ENCODE results near the gene HSPB1. TPM values are rescaled to one million over a fixed set of nuclear protein-coding genes. Genes with fewer than 3 reads are reported as not detected.
A peak's percentile ranks its signal among the peaks of the same experiment; 100 is the strongest.
"Not testable (repeated sequence)": the region's sequence is repeated elsewhere in the genome, so short reads cannot be mapped to it uniquely, and the experiment has no call there.

Gene HSPB1
- total RNA-seq, 2 donors from 2014 or later, result 39.7 to 42.0 TPM

DNA sequence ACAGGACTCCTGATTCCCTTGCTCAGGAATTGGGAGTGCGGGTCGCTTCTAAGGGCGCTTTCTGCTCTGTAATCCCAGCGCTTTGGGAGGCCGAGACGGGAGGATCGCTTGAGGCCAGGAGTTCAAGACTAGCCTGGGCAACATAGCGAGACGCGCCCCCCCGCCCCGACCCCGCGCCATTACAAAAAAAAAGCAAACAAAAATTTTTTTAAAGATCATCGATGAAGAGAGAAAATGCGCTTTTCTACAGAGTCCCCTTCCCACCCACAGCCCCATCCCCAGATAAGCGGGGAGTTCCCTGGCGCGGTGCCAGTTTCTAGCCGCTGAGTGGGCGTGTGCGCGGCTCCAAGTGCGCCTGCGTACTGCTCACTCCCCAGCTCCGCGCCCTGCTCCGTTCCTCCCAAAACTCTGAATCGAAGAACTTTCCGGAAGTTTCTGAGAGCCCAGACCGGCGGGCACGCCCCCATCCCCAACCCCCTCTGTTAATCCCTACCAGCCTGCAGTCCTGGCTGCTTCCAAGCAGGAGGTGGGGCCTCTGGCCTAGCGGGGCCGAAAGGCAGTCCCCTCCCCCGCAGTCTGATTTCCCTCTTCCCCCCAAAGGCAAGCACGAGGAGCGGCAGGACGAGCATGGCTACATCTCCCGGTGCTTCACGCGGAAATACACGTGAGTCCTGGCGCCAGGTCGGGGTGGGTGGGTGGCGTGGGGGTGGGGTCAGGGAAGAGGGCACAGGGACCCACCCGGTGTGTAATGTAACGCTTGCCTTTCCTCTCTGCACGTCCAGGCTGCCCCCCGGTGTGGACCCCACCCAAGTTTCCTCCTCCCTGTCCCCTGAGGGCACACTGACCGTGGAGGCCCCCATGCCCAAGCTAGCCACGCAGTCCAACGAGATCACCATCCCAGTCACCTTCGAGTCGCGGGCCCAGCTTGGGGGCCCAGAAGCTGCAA is 1.0 kb downstream of the HSPB1 start:
- Mint-ChIP-seq H3K4me3 (peak overlapping the region; percentile 90 to 97), H3K4me1 (ENCODE audit: low read depth) (peaks cover 23% of the 10 kb centered on the region), H3K27me3 (ENCODE audit: low read depth) (peaks cover 6% of the 10 kb centered on the region), H3K27ac (peak overlapping the region; percentile 87), H3K36me3 (ENCODE audit: insufficient read depth in 2 of 2) (peaks cover 0 to 2% of the 10 kb centered on the region in 2 donors), H3K9me3 (no peaks in the 10 kb centered on the region)
- ATAC-seq (replicated peaks in 1 of 2) (peak; percentile 64), DNase-seq (peak; percentile 76)

DNA sequence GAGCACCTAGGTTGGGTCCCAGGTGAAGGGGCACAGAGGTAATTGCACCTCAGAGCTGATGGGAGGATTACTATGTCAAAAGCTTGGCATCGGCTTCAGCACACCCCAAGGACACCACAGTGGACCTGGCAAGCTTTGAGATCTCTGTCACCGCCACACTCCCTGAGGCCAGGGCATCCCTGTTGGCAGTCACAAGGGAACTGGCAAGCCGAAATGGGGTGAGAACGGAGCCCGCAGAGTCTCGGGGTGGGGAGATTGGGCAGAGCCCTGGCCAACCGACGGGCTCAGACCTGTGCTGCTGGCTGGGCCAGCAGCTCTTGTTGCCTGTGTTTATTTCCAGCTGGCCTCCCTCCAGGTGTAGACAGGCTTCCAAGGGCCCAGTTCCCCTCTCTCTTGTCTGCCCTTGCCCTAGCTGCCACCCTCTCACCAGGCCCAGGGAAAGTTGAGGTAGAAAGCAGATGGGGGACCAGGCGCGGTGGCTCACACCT is 2.5 kb downstream of the HSPB1 start:
- Mint-ChIP-seq H3K4me3 (peak overlapping the region in 1 of 2 donors; percentile 97), H3K27ac (no peak overlapping the region), H3K9me3 (no peaks in the 10 kb centered on the region), H3K36me3 (ENCODE audit: insufficient read depth in 2 of 2) (peaks cover 0 to 2% of the 10 kb centered on the region in 2 donors), H3K4me1 (ENCODE audit: low read depth) (peaks cover 23% of the 10 kb centered on the region), H3K27me3 (ENCODE audit: low read depth) (peaks cover 6% of the 10 kb centered on the region)
- ATAC-seq (replicated peaks in 1 of 2) (no peak), DNase-seq (no peak)

DNA sequence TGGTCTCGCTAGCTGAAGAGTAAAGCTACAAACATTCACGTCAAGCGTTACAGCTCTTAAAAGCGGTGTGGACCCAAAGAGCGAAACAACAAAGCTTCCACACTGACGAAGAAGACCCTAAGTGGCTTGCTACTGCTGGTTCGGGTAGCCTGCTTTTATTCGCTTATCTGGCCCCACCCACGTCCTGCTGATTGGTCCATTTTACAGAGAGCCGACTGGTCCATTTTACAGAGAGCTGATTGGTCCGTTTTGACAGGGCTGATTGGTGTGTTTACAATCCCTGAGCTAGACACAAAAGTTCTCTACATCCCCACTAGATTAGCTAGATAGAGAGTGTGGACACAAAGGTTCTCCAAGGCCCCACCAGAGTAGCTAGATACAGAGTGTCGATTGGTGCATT is 6.4 kb downstream of the HSPB1 start:
- peaks cover 14% of the 10 kb centered on the region for H3K4me1 Mint-ChIP-seq (ENCODE audit: low read depth)
- not testable (repeated sequence) for ATAC-seq (replicated peaks in 1 of 2); H3K27me3 Mint-ChIP-seq (ENCODE audit: low read depth); H3K4me3 Mint-ChIP-seq; H3K27ac Mint-ChIP-seq; DNase-seq; H3K9me3 Mint-ChIP-seq; H3K36me3 Mint-ChIP-seq (ENCODE audit: insufficient read depth in 2 of 2)

DNA sequence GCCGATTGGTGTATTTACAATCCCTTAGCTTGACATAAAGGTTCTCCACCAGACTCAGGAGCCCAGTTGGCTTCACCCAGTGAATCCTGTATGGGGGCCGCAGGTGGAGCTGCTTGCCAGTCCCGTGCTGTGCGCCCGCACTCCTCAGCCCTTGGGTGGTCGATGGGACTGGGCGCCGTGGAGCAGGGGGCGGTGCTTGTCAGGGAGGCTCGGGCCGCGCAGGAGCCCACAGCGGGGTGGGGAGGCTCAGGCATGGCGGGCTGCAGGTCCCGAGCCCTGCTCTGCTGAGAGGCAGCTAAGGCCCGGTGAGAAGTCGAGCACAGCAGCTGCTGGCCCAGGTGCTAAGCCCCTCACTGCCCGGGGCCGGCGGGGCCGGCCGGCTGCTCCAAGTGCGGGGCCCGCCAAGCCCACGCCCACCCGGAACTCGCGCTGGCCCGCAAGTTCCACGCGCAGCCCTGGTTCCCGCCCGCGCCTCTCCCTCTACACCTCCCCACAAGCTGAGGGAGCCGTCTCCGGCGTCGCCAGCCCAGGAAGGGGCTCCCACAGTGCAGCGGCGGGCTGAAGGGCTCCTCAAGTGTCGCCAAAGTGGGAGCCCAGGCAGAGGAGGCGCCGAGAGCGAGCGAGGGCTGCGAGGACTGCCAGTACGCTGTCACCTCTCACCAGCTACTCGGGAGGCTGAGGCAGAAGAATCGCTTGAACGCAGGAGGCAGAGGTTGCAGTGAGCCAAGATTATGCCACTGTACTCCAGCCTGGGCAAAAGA is 7.0 kb downstream of the HSPB1 start:
- not testable (repeated sequence) for DNase-seq; H3K4me3 Mint-ChIP-seq; ATAC-seq (replicated peaks in 1 of 2); H3K27ac Mint-ChIP-seq; H3K27me3 Mint-ChIP-seq (ENCODE audit: low read depth); H3K9me3 Mint-ChIP-seq; H3K36me3 Mint-ChIP-seq (ENCODE audit: insufficient read depth in 2 of 2)
- H3K4me1 Mint-ChIP-seq (ENCODE audit: low read depth), result peaks cover 14% of the 10 kb centered on the region

DNA sequence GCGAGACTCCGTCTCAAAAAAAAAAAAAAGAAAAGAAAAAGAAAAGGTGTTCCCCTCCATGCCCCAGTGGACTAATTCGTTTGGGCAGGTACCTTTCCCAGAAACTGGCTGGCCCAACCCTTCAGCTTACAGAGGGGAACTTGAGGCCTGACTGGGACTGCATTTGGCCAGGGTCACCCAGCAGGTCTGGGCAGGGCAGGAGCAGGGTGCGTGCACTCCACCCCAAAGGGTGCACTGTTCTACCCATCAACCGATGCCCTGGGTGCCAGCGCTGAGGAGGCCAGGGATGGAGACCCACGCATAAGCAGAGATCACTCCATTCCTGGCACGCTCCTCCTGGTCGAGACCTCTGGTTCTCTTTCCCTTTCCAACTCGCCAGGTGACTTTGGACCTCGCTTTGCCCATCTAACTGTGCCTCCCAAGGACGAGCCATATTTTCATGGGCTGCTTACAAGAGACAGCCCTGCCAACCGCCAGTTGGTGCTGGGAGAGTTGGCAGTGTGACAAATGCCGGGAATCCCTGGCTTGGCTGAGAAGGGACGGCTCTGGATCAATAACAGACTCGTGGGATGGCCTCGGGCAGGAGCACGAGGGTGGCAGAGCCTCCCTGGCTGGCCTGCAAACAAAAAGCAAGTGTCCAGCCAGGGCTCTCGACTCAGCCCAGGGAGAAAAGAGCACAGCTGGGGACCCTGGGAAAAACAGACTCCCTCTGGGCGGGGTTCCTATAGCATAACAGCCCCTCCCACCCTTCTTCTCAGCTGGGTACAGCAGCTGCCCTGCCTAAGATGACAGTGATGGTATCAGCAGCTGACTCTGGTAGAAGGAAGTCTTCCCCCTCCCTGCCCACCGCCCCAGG is 7.9 kb downstream of the HSPB1 start:
- ATAC-seq (replicated peaks in 1 of 2), result no peak
- Mint-ChIP-seq H3K9me3 (no peaks in the 10 kb centered on the region), H3K4me3 (no peak overlapping the region), H3K36me3 (ENCODE audit: insufficient read depth in 2 of 2) (no peaks in the 10 kb centered on the region), H3K27ac (no peak overlapping the region), H3K4me1 (ENCODE audit: low read depth) (peaks cover 10% of the 10 kb centered on the region), H3K27me3 (ENCODE audit: low read depth) (no peaks in the 10 kb centered on the region)
- DNase-seq, result no peak

DNA sequence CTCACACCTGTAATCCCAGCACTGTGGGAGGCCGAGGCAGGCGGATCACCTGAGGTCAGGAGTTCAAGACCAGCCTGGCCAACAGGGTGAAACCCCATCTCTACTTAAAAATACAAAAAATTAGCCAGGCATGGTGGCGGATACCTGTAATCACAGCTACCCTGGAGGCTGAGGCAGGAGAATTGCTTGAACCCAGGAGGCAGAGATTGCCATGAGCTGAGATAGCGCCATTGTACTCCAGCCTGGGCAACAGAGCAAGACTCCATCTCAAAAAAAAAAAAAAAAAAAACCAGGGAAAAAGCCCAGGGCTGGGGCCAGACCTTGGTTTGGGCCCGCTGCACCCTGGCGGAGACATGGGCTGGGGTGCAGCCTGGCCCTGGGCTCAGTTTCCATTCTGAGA is 9.4 kb downstream of the HSPB1 start:
- H3K27ac Mint-ChIP-seq, result not testable (repeated sequence)

DNA sequence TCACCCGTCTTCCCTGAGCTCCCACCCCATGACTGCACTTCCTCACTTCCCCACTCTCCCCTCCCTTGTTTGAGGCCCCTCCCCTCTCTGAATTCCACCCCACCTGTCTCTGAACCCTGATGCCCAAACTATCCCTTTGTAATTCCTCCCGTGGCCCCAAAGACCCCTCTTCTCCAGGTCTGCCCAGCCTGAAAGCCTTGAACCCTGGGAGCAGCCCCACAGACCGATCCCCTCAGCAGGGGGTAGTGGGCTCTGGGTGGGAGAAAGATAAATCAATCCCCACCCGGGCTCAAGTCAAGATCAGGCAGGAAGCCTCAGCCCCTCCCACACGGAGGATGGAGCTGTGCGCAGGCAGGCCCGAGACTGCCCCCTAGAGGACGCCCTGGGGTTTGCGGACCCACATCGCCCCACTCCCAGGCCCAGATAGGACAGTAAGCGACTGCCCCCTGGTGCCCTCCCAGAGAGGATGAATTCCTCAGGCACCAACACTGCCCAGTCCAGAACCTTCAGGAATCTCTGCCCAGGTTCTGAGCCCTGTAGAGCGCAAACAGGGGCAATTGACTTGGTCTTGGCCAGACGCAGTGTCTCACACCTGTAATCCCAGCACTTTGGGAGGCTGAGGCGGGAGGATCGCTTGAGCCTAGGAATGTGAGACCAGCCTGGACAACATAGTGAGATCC is 11.7 kb downstream of the HSPB1 start:
- peaks cover 29% of the 10 kb centered on the region for H3K4me1 Mint-ChIP-seq (ENCODE audit: low read depth)
- peak; percentile 55 to 56 for ATAC-seq (replicated peaks in 1 of 2)

More for the DNA sequence above, 9.4 kb downstream of the HSPB1 start:
- not testable (repeated sequence) for H3K4me3 Mint-ChIP-seq; ATAC-seq (replicated peaks in 1 of 2); DNase-seq; H3K9me3 Mint-ChIP-seq; H3K27me3 Mint-ChIP-seq (ENCODE audit: low read depth); H3K36me3 Mint-ChIP-seq (ENCODE audit: insufficient read depth in 2 of 2)
- H3K4me1 Mint-ChIP-seq (ENCODE audit: low read depth), result peaks cover 11% of the 10 kb centered on the region

DNA sequence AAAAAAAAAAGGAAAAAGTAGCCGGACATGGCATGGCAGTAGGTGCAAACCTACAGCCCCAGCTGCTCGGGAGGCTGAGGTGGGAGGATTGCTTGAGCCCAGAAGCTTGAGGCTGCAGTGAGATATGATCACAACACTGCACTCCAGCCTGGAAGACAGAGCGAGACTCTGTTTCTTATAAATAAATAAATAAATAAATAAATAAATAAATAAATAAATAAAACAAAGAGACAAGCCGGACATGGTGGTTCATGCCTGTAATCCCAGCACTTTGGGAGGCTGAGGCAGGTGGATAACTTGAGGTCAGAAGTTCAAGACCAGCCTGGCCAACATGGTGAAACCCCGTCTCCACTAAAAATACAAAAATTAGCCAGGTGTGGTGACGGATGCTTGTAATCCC is 12.3 kb downstream of the HSPB1 start:
- H3K4me1 Mint-ChIP-seq (ENCODE audit: low read depth), result peaks cover 34% of the 10 kb centered on the region
- not testable (repeated sequence) for H3K4me3 Mint-ChIP-seq; H3K27me3 Mint-ChIP-seq (ENCODE audit: low read depth); ATAC-seq (replicated peaks in 1 of 2); H3K9me3 Mint-ChIP-seq; H3K36me3 Mint-ChIP-seq (ENCODE audit: insufficient read depth in 2 of 2); H3K27ac Mint-ChIP-seq; DNase-seq

More for the DNA sequence above, 11.7 kb downstream of the HSPB1 start:
- peak; percentile 96 to 98 for DNase-seq
- peaks cover 0 to 2% of the 10 kb centered on the region in 2 donors for H3K36me3 Mint-ChIP-seq (ENCODE audit: insufficient read depth in 2 of 2)
- H3K4me3 Mint-ChIP-seq, result peak overlapping the region; percentile 71 to 72
- no peaks in the 10 kb centered on the region for H3K9me3 Mint-ChIP-seq
- no peaks in the 10 kb centered on the region for H3K27me3 Mint-ChIP-seq (ENCODE audit: low read depth)
- H3K27ac Mint-ChIP-seq, result peak overlapping the region; percentile 76

DNA sequence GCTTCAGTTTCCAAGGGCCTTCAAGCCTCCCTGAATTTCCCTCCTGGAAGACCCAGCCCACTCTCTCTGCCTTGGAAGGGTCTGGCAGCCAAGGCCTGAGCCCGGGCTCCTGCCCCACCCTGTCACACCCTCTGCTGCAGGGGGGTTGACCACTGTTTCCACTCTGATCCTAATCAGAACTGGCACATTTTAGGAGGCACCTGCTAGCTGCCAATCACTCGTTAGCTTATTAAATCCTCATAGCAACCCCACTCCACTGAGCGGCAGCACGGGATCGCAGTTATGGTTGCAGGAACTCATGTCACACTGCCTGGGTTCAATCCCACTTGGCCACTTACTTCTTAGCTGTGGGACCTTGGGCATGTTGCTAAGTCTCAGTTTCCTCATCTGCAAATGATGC is 12.9 kb downstream of the HSPB1 start:
- ATAC-seq (replicated peaks in 1 of 2) (no peak), DNase-seq (no peak)
- Mint-ChIP-seq H3K9me3 (no peaks in the 10 kb centered on the region), H3K27ac (peak overlapping the region; percentile 59), H3K4me1 (ENCODE audit: low read depth) (peaks cover 38% of the 10 kb centered on the region), H3K4me3 (no peak overlapping the region), H3K36me3 (ENCODE audit: insufficient read depth in 2 of 2) (peaks cover 2% of the 10 kb centered on the region in 2 donors), H3K27me3 (ENCODE audit: low read depth) (no peaks in the 10 kb centered on the region)

DNA sequence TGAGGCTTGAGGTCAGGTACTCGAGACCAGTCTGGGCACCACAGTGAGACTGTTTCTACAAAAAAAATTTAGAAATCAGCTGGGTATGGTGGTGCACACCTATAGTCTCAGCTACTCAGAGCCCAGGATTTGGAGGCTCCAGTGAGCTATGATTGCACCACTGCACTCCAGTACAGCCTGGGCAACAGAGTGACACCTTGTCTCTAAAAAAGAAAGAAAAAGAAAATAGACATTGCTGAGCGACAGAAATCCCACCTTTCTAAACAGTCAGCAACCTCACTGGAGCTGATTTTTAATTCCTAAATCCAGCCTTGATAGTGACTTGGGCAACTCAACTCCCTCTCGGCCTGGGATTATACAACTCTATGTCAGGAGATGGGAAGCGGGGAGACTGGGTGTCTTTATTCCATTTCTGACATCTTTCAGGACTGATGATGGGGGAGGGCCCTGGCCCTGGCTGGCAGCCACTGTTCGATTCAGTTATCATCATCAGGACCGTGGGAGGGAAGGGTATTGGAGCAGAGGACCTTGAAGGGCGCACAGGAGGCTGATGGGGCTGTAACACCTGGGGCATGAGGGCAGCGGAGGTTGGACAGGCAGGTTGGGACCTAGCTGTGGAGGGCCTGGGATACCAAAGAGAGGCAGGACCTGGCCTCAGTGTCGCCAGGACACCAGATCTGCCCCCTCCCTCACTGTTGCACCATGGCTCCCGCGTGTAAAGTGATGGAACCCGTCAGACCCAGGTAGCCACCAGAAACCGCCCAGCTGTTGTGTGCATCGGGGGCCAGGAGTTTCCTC is 14.7 kb downstream of the HSPB1 start:
- peak overlapping the region; percentile 82 to 83 for H3K4me3 Mint-ChIP-seq
- no peak for DNase-seq

DNA sequence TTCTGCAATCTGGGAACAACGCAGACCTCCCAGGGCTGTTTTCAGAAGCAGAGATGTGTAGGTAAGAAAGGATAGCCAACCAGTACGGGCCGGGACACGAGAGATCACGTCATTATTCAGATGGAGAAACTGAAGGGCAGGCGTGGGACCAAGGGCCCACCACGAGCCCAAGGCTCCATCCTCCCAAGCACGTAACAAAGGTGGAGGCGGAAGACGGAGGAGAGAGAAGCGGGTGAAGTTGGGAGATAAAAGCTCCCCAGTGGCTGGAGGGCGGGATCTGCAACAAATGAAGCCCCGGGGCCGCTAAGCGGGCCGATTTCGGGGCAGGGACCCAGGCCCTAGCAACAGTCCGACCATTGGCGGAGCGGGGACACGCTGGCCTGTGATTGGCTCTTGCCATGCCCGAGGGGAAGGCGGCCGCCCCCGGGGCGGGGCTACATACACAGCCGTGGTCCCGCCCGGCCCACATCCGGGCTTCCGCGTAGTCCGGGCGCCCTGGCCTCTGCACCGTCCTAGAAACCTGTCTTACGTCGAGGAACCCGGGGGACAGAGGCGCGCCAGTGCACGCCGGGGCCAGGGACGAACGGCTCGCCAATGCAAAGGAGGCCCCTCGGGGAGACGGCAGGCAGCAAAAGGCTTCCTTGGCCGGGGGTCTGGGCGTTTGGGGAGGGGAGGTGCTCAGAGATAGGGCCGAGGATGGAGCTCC is 15.5 kb downstream of the HSPB1 start:
- no peaks in the 10 kb centered on the region for H3K27me3 Mint-ChIP-seq (ENCODE audit: low read depth)
- peak overlapping the region; percentile 82 for H3K27ac Mint-ChIP-seq
- peaks cover 38% of the 10 kb centered on the region for H3K4me1 Mint-ChIP-seq (ENCODE audit: low read depth)
- peak overlapping the region; percentile 82 to 83 for H3K4me3 Mint-ChIP-seq
- H3K9me3 Mint-ChIP-seq, result no peaks in the 10 kb centered on the region
- peaks cover 2% of the 10 kb centered on the region in 2 donors for H3K36me3 Mint-ChIP-seq (ENCODE audit: insufficient read depth in 2 of 2)
- ATAC-seq (replicated peaks in 1 of 2), result peak; percentile 91 to 92
- DNase-seq, result peak; percentile 97 to 98

More for the DNA sequence above, 14.7 kb downstream of the HSPB1 start:
- H3K27ac Mint-ChIP-seq, result peak overlapping the region; percentile 48
- peaks cover 38% of the 10 kb centered on the region for H3K4me1 Mint-ChIP-seq (ENCODE audit: low read depth)
- peaks cover 2% of the 10 kb centered on the region in 2 donors for H3K36me3 Mint-ChIP-seq (ENCODE audit: insufficient read depth in 2 of 2)
- no peaks in the 10 kb centered on the region for H3K9me3 Mint-ChIP-seq
- no peak for ATAC-seq (replicated peaks in 1 of 2)
- no peaks in the 10 kb centered on the region for H3K27me3 Mint-ChIP-seq (ENCODE audit: low read depth)
